ENCODE data around the gene GRIN2D.

Gene GRIN2D

GRCh38 chr19:48398375-48399235 lies 5.1 kb downstream of the GRIN2D start:
- Histone ChIP-seq H3K4me3 (ENCODE audit: low read depth, low read length) (no peak overlapping the region), H3K27ac (ENCODE audit: extremely low read depth, low read depth, low read length) (no peak overlapping the region)
- POLR2A ChIA-PET = no interaction called here

GRCh38 chr19:48400018-48400742 lies 6.7 kb downstream of the GRIN2D start:
- Histone ChIP-seq H3K36me3 (ENCODE audit: control insufficient read depth in 2 of 2, insufficient read depth in 1 of 2, low read length in 2 of 2) (no peaks in the 10 kb centered on the region), H3K4me3 (ENCODE audit: low read depth, low read length) (no peak overlapping the region), H3K9me3 (ENCODE audit: control insufficient read depth, insufficient read depth, low read depth, low read length) (no peaks in the 10 kb centered on the region), H3K27ac (ENCODE audit: extremely low read depth, low read depth, low read length) (no peak overlapping the region), H3K4me1 (ENCODE audit: control insufficient read depth, insufficient read depth, low read length) (0 out of 2 replicates have a peak, but pooled peaks cover 2% of the 10 kb centered on the region)
- CTCF ChIA-PET = interaction anchor here (0.6 to 7.0 kb wide), 5 partner anchors 10 to 1348 kb away, joined by 3 to 69 read pairs (median 4); partner anchors contain the start of gene KDELR1
- POLR2A ChIA-PET = interaction anchor here (1.4 to 1.9 kb wide), 3 partner anchors 9 to 78 kb away, joined by 3 to 10 read pairs (median 5); partner anchors contain the start of genes KDELR1, SYNGR4 and TMEM143
- TF ChIP-seq PATZ1 (tag by site-specific recombination; IDR thresholded peaks at IDR 0.05) = 0 out of 2 replicates have a peak, but pooled peaks have one; percentile 13
- peak; percentile 90 for TF ChIP-seq ZBTB11 (tag by site-specific recombination; conservative IDR thresholded peaks at IDR 0.05; ENCODE audit: low read depth)
- peak; percentile 57; the same call in 1 of the 2 replicates for TF ChIP-seq ZNF580 (tag by site-specific recombination; IDR thresholded peaks at IDR 0.05)
- TF ChIP-seq ZBTB20 (tag by site-specific recombination; IDR thresholded peaks at IDR 0.05) = peak; percentile 72
- peak; percentile 97 for TF ChIP-seq ZBTB17 (tag by site-specific recombination; IDR thresholded peaks at IDR 0.05)
- TF ChIP-seq ZNF24 (tag by site-specific recombination; IDR thresholded peaks at IDR 0.05) = peak; percentile 80
- no peak for TF ChIP-seq ZNF571 (tag by site-specific recombination; IDR thresholded peaks at IDR 0.05)
- TF ChIP-seq GLI4 (tag by site-specific recombination; IDR thresholded peaks at IDR 0.05) = no peak
- TF ChIP-seq SP7 (tag by site-specific recombination; IDR thresholded peaks at IDR 0.05) = peak; percentile 55
- TF ChIP-seq SP2 (tag by site-specific recombination; IDR thresholded peaks at IDR 0.05) = peak; percentile 55
- TF ChIP-seq ZNF404 (tag by site-specific recombination; IDR thresholded peaks at IDR 0.05) = no peak
- 0 out of 2 replicates have a peak, but pooled peaks have one; percentile 24 for TF ChIP-seq ZNF449 (tag by site-specific recombination; IDR thresholded peaks at IDR 0.05)
- 0 out of 2 replicates have a peak, but pooled peaks have one; percentile 38 for TF ChIP-seq YY2 (tag by site-specific recombination; IDR thresholded peaks at IDR 0.05)
- peak; percentile 33; the same call in 1 of the 2 replicates for TF ChIP-seq KLF9 (tag by site-specific recombination; IDR thresholded peaks at IDR 0.05; ENCODE audit: low read depth)
- TF ChIP-seq ZNF530 (tag by site-specific recombination; IDR thresholded peaks at IDR 0.05; ENCODE audit: low read depth) = no peak
- TF ChIP-seq SP3 (tag by site-specific recombination; IDR thresholded peaks at IDR 0.05) = peak; percentile 87
- peak; percentile 61 for TF ChIP-seq SCRT2 (tag by site-specific recombination; IDR thresholded peaks at IDR 0.05)
- TF ChIP-seq ZNF366 (tag by site-specific recombination; conservative IDR thresholded peaks at IDR 0.05) = peak; percentile 55
- peak; percentile 18; the same call in 1 of the 2 replicates for TF ChIP-seq GLIS2 (tag by site-specific recombination; IDR thresholded peaks at IDR 0.05)
- TF ChIP-seq ZNF768 (tag by site-specific recombination; IDR thresholded peaks at IDR 0.05) = peak; percentile 91; the same call in 1 of the 2 replicates
- TF ChIP-seq ZNF629 (tag by site-specific recombination; IDR thresholded peaks at IDR 0.05) = peak; percentile 78
- TF ChIP-seq BCL11A (tag by site-specific recombination; IDR thresholded peaks at IDR 0.05; ENCODE audit: low read depth) = peak; percentile 98
- TF ChIP-seq ZNF707 (tag by site-specific recombination; IDR thresholded peaks at IDR 0.05) = no peak
- TF ChIP-seq ZEB2 (tag by site-specific recombination; IDR thresholded peaks at IDR 0.05) = no peak; the same call in 1 of the 2 replicates
- TF ChIP-seq ZFP37 (tag by site-specific recombination; IDR thresholded peaks at IDR 0.05) = 0 out of 2 replicates have a peak, but pooled peaks have one; percentile 33

More at GRCh38 chr19:48398375-48399235, 5.1 kb downstream of the GRIN2D start:
- Histone ChIP-seq H3K36me3 (ENCODE audit: control insufficient read depth in 2 of 2, insufficient read depth in 1 of 2, low read length in 2 of 2) (no peaks in the 10 kb centered on the region), H3K9me3 (ENCODE audit: control insufficient read depth, insufficient read depth, low read depth, low read length) (no peaks in the 10 kb centered on the region), H3K4me1 (ENCODE audit: control insufficient read depth, insufficient read depth, low read length) (peaks cover 8% of the 10 kb centered on the region)
- CTCF ChIA-PET = no interaction called here
- no peak for TF ChIP-seq ZIC2 (tag by site-specific recombination; IDR thresholded peaks at IDR 0.05)
- peak; percentile 35; the same call in 1 of the 2 replicates for TF ChIP-seq SP2 (tag by site-specific recombination; IDR thresholded peaks at IDR 0.05)
- no peak for TF ChIP-seq SETDB1 (IDR thresholded peaks at IDR 0.05; ENCODE audit: insufficient read length, low read length)
- peak; percentile 44; the same call in 1 of the 2 replicates for TF ChIP-seq ZFP69B (tag by site-specific recombination; IDR thresholded peaks at IDR 0.05)
